Ascending aorta (tissue), 2 donors: ENCODE measurements around the gene TNRC6A. TPM values are rescaled to one million over a fixed set of nuclear protein-coding genes. Genes with fewer than 3 reads are reported as not detected.

Experiments
- DNase-seq, 2 donors: peaks; one replicate each; pipeline ENCODE4 v3.0.0-alpha.2; 2019; ENCODE audit warnings: low spot score in 2 of 2
- H3K27ac ChIP-seq, 2 donors: fragments of 200-600 bp; sonication (generic); one replicate each; pipeline ENCODE4 v1.5.1; 2016 to 2017; ENCODE audit warnings: mild to moderate bottlenecking in 1 of 2
- H3K27me3 ChIP-seq: fragments of 200-600 bp; sonication (generic); one replicate; pipeline ENCODE4 v1.5.1; 2017
- H3K36me3 ChIP-seq, 2 donors: fragments of 200-600 bp; sonication (generic); one replicate each; pipeline ENCODE4 v1.5.1; 2016
- H3K4me1 ChIP-seq, 2 donors: fragments of 200-600 bp; sonication (generic); one replicate each; pipeline ENCODE4 v1.5.1; 2016 to 2017; ENCODE audit warnings: mild to moderate bottlenecking in 1 of 2
- H3K4me3 ChIP-seq, 2 donors: fragments of 200-600 bp; sonication (generic); one replicate each; pipeline ENCODE4 v1.5.1; 2016 to 2017; ENCODE audit warnings: mild to moderate bottlenecking in 1 of 2
- H3K9me3 ChIP-seq, 2 donors: fragments of 200-600 bp; sonication (generic); one replicate each; pipeline ENCODE4 v1.5.1; 2016
- intact Hi-C: fragments of 100-400 bp; cut with DNase I; formaldehyde crosslinking; loops from one replicate; pipeline ENCODE4 v1.15.1; 2023
- total RNA-seq: library from RNA; depleted of rRNA; stranded (reverse); fragments of >200 nt; gene quantifications from one replicate; pipeline ENCODE4 v1.1.0, GENCODE V29; 2016
- TF ChIP-seq, protein P1 (sequence below), 3 experiments: fragments of 200-600 bp in 2 of 3; fragments of 450-650 bp in 1 of 3; sonication (generic) in 2 of 3; IDR thresholded peaks; one replicate each; pipeline ENCODE4 v1.5.1; 2016 to 2019; ENCODE audit warnings: antibody characterized with exemption in 3 of 3, mild to moderate bottlenecking in 1 of 3, moderate library complexity in 1 of 3

TNRC6A gene
- total RNA-seq, 1 donor from 2014 or later, result 36.7 TPM

DNA sequence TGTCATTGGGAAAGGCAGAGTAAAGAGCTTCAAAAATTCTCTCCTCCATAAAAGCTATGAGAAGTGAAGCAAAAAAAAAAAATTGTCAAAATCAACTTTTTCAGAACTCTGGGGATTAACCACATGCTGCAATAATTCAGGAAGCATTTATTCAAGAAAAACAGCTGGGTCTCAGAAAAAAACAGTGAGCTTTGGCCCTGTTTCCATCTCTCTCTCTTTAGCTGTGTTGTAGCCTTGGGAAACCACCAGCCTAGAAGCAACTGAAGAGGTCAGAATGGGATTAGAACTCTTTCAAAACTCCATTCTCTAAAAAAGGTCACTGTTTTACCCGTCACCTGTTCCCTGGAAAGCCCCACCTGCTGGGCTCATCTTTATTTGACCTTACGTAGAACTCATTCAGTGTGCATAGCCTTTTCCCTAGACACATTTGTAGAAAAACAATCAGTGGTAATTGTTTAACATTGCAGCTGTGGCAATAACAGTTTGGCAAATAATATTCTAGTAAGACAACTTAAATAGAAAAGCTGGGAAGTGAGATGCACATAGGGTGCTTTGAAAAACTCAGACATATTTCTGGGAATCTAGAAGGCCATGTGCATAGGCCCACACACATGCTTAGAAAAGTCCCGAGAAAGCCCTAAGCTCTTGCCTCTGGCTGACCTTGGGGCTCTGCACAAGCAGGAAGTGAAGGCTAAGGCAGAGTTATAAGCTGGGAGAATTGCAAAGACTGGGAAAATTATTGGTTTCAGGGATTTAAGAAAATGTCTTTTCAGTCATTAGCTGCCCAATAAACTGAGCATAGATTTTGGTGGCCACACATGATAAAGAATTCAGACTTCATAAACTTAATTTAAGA, 134.4 kb downstream of the TNRC6A start:
- Histone ChIP-seq H3K4me1 (no peaks in the 10 kb centered on the region), H3K4me3 (no peak overlapping the region), H3K9me3 (no peaks in the 10 kb centered on the region), H3K27ac (no peak overlapping the region), H3K36me3 (no peaks in the 10 kb centered on the region), H3K27me3 (no peaks in the 10 kb centered on the region)
- DNase-seq, result no peak
- TF ChIP-seq, protein P1, sequence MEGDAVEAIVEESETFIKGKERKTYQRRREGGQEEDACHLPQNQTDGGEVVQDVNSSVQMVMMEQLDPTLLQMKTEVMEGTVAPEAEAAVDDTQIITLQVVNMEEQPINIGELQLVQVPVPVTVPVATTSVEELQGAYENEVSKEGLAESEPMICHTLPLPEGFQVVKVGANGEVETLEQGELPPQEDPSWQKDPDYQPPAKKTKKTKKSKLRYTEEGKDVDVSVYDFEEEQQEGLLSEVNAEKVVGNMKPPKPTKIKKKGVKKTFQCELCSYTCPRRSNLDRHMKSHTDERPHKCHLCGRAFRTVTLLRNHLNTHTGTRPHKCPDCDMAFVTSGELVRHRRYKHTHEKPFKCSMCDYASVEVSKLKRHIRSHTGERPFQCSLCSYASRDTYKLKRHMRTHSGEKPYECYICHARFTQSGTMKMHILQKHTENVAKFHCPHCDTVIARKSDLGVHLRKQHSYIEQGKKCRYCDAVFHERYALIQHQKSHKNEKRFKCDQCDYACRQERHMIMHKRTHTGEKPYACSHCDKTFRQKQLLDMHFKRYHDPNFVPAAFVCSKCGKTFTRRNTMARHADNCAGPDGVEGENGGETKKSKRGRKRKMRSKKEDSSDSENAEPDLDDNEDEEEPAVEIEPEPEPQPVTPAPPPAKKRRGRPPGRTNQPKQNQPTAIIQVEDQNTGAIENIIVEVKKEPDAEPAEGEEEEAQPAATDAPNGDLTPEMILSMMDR (IDR thresholded peaks at IDR 0.05), result no peak
- intact Hi-C loops, result no loop called here

DNA sequence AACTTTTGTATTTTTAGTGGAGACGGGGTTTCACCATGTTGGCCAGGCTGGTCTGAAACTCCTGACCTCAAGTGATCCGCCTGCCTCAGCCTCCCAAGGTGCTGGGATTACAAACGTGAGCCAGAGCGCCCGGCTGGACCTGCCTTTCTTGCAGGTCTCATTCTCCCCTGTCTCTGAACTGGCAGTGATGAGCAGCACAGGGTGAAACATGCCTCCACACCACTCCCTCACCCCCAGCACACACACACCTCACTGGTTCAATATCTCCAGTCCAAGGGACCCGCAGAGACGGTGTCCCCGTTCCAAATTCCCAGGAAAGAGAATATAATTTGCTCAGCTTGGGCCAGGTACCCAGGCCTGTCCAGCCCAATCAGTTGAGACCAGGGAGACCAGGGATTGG, 139.6 kb downstream of the TNRC6A start:
- no peak overlapping the region for H3K4me3 ChIP-seq
- no peaks in the 10 kb centered on the region for H3K27me3 ChIP-seq
- H3K36me3 ChIP-seq, result no peaks in the 10 kb centered on the region
- DNase-seq, result no peak
- H3K4me1 ChIP-seq, result no peaks in the 10 kb centered on the region
- intact Hi-C loops, result no loop called here
- H3K9me3 ChIP-seq, result no peaks in the 10 kb centered on the region
- TF ChIP-seq, protein P1 (IDR thresholded peaks at IDR 0.05), result no peak
- no peak overlapping the region for H3K27ac ChIP-seq

DNA sequence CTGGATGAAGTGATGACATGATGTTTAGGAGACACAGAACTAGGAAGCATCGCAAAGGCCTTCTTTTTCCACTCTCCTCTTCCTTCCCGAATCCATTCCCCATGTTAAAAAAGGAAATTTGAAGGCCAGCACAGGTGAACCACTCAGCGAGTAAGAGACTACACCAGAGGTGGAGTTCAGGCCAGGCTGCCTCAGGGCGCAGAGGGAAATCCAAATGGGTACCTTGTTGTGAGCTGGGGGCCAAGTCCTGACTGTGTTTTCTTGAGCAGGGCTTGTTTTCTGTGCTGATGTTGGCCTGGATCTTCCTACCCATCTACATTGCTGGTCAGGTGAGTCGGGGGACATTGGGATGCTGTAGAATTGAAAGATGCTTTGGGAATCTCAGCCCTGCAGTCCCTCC, 142.4 kb downstream of the TNRC6A start:
- no peak for DNase-seq
- no peaks in the 10 kb centered on the region for H3K27me3 ChIP-seq
- no peak overlapping the region for H3K27ac ChIP-seq
- intact Hi-C loops, result no loop called here
- no peak overlapping the region for H3K4me3 ChIP-seq
- TF ChIP-seq, protein P1 (IDR thresholded peaks at IDR 0.05), result no peak
- no peaks in the 10 kb centered on the region for H3K4me1 ChIP-seq
- no peaks in the 10 kb centered on the region for H3K36me3 ChIP-seq
- no peaks in the 10 kb centered on the region for H3K9me3 ChIP-seq

DNA sequence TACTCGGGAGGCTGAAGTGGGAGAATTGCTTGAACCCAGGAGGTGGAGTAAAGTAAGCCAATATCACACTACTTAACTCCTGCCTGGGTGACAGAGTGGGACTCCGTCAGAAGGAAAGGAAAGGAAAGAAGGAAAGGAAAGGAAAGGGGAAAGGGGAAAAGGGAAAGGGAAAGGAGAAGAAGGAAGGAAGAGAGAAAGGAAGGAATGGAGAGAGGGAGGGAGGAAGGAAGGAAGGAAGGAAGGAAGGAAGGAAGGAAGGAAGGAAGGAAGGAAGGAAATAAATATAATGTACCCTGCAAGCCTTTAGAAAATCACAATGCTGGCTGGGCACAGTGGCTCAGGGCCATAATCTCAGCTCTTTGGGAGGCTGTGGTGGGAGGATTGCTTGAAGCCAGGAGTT, 143.6 kb downstream of the TNRC6A start:
- Histone ChIP-seq H3K27ac (no peak overlapping the region), H3K4me3 (no peak overlapping the region), H3K27me3 (no peaks in the 10 kb centered on the region), H3K4me1 (no peaks in the 10 kb centered on the region), H3K36me3 (no peaks in the 10 kb centered on the region), H3K9me3 (no peaks in the 10 kb centered on the region)
- no peak for DNase-seq
- TF ChIP-seq, protein P1 (IDR thresholded peaks at IDR 0.05), result no peak
- intact Hi-C loops, result no loop called here

DNA sequence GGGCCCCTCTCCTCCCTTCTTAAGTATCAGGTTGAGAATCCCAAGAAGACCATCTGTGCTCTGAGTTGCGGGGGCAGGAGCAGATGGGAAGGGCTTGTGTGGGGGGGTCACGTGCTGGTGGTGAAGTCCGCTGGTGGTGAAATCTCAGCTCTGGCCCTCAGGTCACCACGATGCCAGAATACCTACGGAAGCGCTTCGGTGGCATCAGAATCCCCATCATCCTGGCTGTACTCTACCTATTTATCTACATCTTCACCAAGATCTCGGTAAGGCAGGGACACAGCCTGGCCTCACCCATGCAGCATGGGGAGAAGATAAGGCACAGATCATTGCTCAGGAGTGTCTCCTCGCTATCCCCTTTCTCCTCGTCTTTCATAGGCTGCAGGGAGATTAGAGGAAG, 146.0 kb downstream of the TNRC6A start:
- Histone ChIP-seq H3K36me3 (no peaks in the 10 kb centered on the region), H3K4me3 (no peak overlapping the region), H3K9me3 (no peaks in the 10 kb centered on the region), H3K4me1 (no peaks in the 10 kb centered on the region), H3K27me3 (no peaks in the 10 kb centered on the region), H3K27ac (no peak overlapping the region)
- intact Hi-C loops, result no loop called here
- no peak for DNase-seq
- TF ChIP-seq, protein P1 (IDR thresholded peaks at IDR 0.05), result no peak

Other genes with a start within 250 kb of the TNRC6A start
- gene RBBP6, start 190.1 kb upstream of the TNRC6A start, total RNA-seq, result 96.1 TPM
- gene SLC5A11, start 116.3 kb downstream of the TNRC6A start, total RNA-seq, result not detected